T-helper 1 cell treated with Interleukin-12 subunit alpha and Interleukin-12 subunit beta and Interleukin-4 antibody, amounts not matched to agents 30 μg/mL and 1 μg/mL, for 36 hours (primary cell): ENCODE measurements around the gene RERE.
"Not testable (repeated sequence)": the region's sequence is repeated elsewhere in the genome, so short reads cannot be mapped to it uniquely, and the experiment has no call there.

ENCODE experiments used
- H3K27ac Mint-ChIP-seq: one replicate; pipeline ENCODE4 v1.8.0; 2021; ENCODE audit warnings: mild to moderate bottlenecking, mixed read lengths
- H3K27me3 Mint-ChIP-seq: one replicate; pipeline ENCODE4 v1.8.0; 2021; ENCODE audit warnings: low read depth, mixed read lengths
- H3K36me3 Mint-ChIP-seq: one replicate; pipeline ENCODE4 v1.8.0; 2021; ENCODE audit warnings: low read depth, mixed read lengths
- H3K4me1 Mint-ChIP-seq: one replicate; pipeline ENCODE4 v1.8.0; 2021; ENCODE audit warnings: low read depth, mixed read lengths
- H3K4me3 Mint-ChIP-seq: one replicate; pipeline ENCODE4 v1.8.0; 2021; ENCODE audit warnings: mild to moderate bottlenecking, moderate library complexity, mixed read lengths
- H3K9me3 Mint-ChIP-seq: one replicate; pipeline ENCODE4 v1.8.0; 2021; ENCODE audit warnings: mixed read lengths

RERE gene

GRCh38 chr1:8742022-8742924 is 75.2 kb downstream of the RERE start:
- no peaks in the 10 kb centered on the region for H3K27me3 Mint-ChIP-seq
- H3K9me3 Mint-ChIP-seq = peaks cover 27% of the 10 kb centered on the region
- peaks cover 15% of the 10 kb centered on the region for H3K36me3 Mint-ChIP-seq
- no peak overlapping the region for H3K27ac Mint-ChIP-seq
- no peak overlapping the region for H3K4me3 Mint-ChIP-seq
- H3K4me1 Mint-ChIP-seq = peaks cover 2% of the 10 kb centered on the region

- Mint-ChIP-seq H3K36me3 (peaks cover 15% of the 10 kb centered on the region), H3K4me1 (peaks cover 2% of the 10 kb centered on the region), H3K9me3 (peaks cover 27% of the 10 kb centered on the region), H3K27me3 (no peaks in the 10 kb centered on the region), H3K27ac (no peak overlapping the region), H3K4me3 (no peak overlapping the region)
Observed at GRCh38 chr1:8740034-8740449, 77.4 kb downstream of the RERE start.

GRCh38 chr1:8739377-8739776 is 78.1 kb downstream of the RERE start:
- no peak overlapping the region for H3K27ac Mint-ChIP-seq
- peaks cover 2% of the 10 kb centered on the region for H3K4me1 Mint-ChIP-seq
- H3K36me3 Mint-ChIP-seq = peaks cover 15% of the 10 kb centered on the region
- no peaks in the 10 kb centered on the region for H3K27me3 Mint-ChIP-seq
- H3K4me3 Mint-ChIP-seq = no peak overlapping the region
- H3K9me3 Mint-ChIP-seq = peaks cover 27% of the 10 kb centered on the region

DNA sequence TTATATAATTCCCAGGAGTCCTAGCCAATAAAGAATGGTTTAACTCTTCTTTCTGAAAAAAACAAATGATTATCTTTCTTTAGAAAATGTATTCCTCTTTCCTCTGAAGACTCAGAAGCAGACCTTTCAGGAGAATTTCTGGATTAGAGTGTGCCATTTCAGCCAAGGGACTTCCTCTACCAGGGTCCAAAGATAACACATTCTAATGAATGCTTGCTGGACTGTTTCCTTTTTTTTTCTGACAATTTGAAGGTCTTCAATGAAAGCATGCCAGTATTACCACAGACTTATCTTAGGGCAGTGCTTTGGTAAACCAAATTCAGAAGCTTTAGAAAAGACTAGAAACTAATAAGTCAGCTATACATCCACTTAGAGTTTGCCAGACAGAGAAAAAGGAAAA is 80.5 kb downstream of the RERE start:
- no peak overlapping the region for H3K4me3 Mint-ChIP-seq
- peaks cover 2% of the 10 kb centered on the region for H3K4me1 Mint-ChIP-seq
- peaks cover 32% of the 10 kb centered on the region for H3K9me3 Mint-ChIP-seq
- H3K27me3 Mint-ChIP-seq = no peaks in the 10 kb centered on the region
- H3K36me3 Mint-ChIP-seq = peaks cover 19% of the 10 kb centered on the region
- no peak overlapping the region for H3K27ac Mint-ChIP-seq

- no peaks in the 10 kb centered on the region for H3K27me3 Mint-ChIP-seq
- peaks cover 3% of the 10 kb centered on the region for H3K4me1 Mint-ChIP-seq
- peaks cover 13% of the 10 kb centered on the region for H3K36me3 Mint-ChIP-seq
- H3K27ac Mint-ChIP-seq = no peak overlapping the region
- no peak overlapping the region for H3K4me3 Mint-ChIP-seq
- peaks cover 25% of the 10 kb centered on the region for H3K9me3 Mint-ChIP-seq
Observed at GRCh38 chr1:8733484-8733883, 84.0 kb downstream of the RERE start.

DNA sequence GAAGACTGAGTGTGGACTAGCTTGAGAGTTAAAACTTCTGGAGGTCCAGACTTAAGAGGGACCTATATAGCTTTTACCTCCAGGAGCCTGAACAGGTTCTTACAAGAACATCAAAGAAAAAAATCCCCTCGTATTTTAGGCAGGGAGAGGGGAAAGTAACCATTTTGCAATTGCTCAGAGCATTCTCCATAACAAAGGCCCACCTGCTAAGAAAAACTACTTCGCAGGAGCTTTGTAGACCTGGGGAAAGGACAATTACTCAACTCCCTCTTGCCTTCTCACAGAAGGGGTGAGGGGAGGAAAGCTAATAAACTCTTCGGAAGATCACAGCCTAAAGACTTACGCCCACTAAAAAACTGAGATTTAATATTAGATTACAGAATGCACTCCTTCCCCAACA is 86.3 kb downstream of the RERE start:
- Mint-ChIP-seq H3K9me3 (peaks cover 18% of the 10 kb centered on the region), H3K4me1 (peaks cover 9% of the 10 kb centered on the region), H3K27me3 (no peaks in the 10 kb centered on the region), H3K4me3 (no peak overlapping the region), H3K36me3 (peaks cover 11% of the 10 kb centered on the region), H3K27ac (no peak overlapping the region)

DNA sequence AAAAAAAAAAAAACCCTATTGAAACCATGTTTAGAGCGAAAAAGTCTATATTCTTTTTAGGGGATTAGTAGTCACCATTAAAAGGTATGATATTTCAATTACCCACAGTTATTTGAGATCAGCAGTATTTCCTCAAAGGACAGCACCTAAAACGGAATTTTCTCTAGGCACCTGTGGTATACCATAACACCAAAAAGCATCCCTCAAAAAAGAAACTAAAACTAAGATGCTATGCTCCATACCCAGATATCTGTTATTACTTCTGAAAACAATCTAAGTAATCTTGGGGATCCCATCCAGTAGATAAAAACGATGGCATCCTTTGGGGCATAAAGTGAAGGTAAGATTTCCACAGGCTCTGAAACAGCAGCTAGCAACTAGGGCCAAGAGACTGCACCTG is 89.0 kb downstream of the RERE start:
- Mint-ChIP-seq H3K36me3 (peaks cover 11% of the 10 kb centered on the region), H3K27me3 (no peaks in the 10 kb centered on the region), H3K4me1 (peaks cover 14% of the 10 kb centered on the region), H3K4me3 (no peak overlapping the region), H3K27ac (peak overlapping the region; percentile 27), H3K9me3 (peaks cover 18% of the 10 kb centered on the region)

- no peak overlapping the region for H3K27ac Mint-ChIP-seq
- H3K4me1 Mint-ChIP-seq = peaks cover 18% of the 10 kb centered on the region
- H3K36me3 Mint-ChIP-seq = peaks cover 11% of the 10 kb centered on the region
- no peak overlapping the region for H3K4me3 Mint-ChIP-seq
- no peaks in the 10 kb centered on the region for H3K27me3 Mint-ChIP-seq
- peaks cover 18% of the 10 kb centered on the region for H3K9me3 Mint-ChIP-seq
Observed at GRCh38 chr1:8727809-8728213, 89.6 kb downstream of the RERE start.

GRCh38 chr1:8727316-8727715 is 90.1 kb downstream of the RERE start:
- not testable (repeated sequence) for H3K4me3 Mint-ChIP-seq, H3K27me3 Mint-ChIP-seq, H3K27ac Mint-ChIP-seq
- Mint-ChIP-seq H3K4me1 (peaks cover 19% of the 10 kb centered on the region), H3K36me3 (peaks cover 11% of the 10 kb centered on the region), H3K9me3 (peaks cover 17% of the 10 kb centered on the region)

- Mint-ChIP-seq H3K9me3 (peaks cover 12% of the 10 kb centered on the region), H3K4me1 (peaks cover 24% of the 10 kb centered on the region)
- not testable (repeated sequence) for H3K4me3 Mint-ChIP-seq, H3K27ac Mint-ChIP-seq, H3K36me3 Mint-ChIP-seq, H3K27me3 Mint-ChIP-seq
Observed at GRCh38 chr1:8726801-8727186, 90.6 kb downstream of the RERE start.

- no peaks in the 10 kb centered on the region for H3K9me3 Mint-ChIP-seq
- no peak overlapping the region for H3K27ac Mint-ChIP-seq
- H3K36me3 Mint-ChIP-seq = peaks cover 2% of the 10 kb centered on the region
- no peak overlapping the region for H3K4me3 Mint-ChIP-seq
- H3K4me1 Mint-ChIP-seq = peaks cover 27% of the 10 kb centered on the region
- H3K27me3 Mint-ChIP-seq = no peaks in the 10 kb centered on the region
Observed at GRCh38 chr1:8723010-8723409, 94.4 kb downstream of the RERE start.

DNA sequence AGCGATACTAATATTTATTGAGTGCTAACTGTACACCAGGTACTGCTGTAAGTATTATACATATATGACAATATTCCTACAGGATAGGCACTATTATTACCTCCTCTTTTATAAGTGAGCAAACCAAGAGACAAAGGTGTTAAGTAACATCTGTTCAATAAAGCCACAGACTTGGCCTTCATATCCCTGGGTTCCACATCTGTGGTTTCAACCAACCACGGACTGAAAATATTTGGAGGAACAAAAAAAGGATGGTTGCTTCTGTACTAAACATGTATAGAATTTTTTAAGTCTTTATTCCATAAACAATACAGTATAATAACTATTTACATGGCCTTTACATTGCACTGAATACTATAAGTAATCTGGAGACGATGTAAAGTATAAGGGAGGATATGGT is 95.1 kb downstream of the RERE start:
- H3K9me3 Mint-ChIP-seq = no peaks in the 10 kb centered on the region
- H3K4me3 Mint-ChIP-seq = no peak overlapping the region
- H3K36me3 Mint-ChIP-seq = peaks cover 2% of the 10 kb centered on the region
- H3K4me1 Mint-ChIP-seq = peaks cover 27% of the 10 kb centered on the region
- no peak overlapping the region for H3K27ac Mint-ChIP-seq
- no peaks in the 10 kb centered on the region for H3K27me3 Mint-ChIP-seq

- Mint-ChIP-seq H3K27ac (peak overlapping the region; percentile 0), H3K36me3 (peaks cover 2% of the 10 kb centered on the region), H3K9me3 (no peaks in the 10 kb centered on the region), H3K4me1 (peaks cover 27% of the 10 kb centered on the region), H3K4me3 (no peak overlapping the region), H3K27me3 (no peaks in the 10 kb centered on the region)
Observed at GRCh38 chr1:8721679-8722324, 95.6 kb downstream of the RERE start.

DNA sequence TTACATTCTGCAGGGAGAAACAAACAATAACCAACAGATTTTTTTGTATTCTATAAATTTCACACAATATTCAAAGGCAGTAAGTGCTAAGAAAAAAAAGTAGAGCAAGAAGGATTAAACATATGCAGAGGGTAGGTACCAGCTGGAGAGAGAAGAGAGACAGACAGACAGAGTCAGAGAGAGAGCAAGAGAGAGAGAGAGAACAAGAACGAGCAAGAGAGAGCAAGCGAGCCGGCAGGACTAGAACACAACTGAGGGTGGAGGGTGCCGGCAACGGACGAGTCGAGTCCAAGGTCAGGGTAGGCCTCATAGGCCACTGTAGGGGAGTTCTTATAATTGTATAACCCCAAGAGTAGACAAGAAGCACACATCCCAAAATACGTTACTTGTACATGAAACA is 97.1 kb downstream of the RERE start:
- Mint-ChIP-seq H3K27me3 (no peaks in the 10 kb centered on the region), H3K4me1 (peaks cover 24% of the 10 kb centered on the region), H3K36me3 (peaks cover 2% of the 10 kb centered on the region), H3K9me3 (no peaks in the 10 kb centered on the region), H3K27ac (no peak overlapping the region), H3K4me3 (no peak overlapping the region)

DNA sequence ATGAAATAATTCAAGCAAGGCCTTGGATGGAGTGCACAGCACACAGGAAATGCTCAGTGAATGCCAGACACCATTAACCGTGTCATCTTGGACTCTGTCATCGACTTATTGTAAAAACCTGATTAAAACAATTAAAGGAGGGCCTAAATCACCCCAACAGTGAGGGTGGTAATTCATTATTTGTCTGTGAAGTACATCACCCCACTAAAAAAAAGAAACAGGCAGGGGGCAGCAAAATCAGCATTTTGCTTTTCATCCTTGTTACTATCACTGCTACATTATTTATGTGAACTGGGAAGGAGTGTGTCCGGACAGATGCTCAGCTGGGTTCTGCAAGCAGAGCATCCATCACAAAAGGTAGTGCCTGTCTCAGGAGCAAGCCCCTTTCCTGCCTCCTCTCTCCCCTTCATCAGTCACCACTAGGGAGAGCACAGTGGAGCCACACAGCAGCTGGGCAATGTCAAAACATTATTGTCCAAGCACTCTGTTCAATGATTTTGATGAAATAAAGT is 98.5 kb downstream of the RERE start:
- no peaks in the 10 kb centered on the region for H3K9me3 Mint-ChIP-seq
- no peaks in the 10 kb centered on the region for H3K27me3 Mint-ChIP-seq
- H3K27ac Mint-ChIP-seq = no peak overlapping the region
- H3K4me1 Mint-ChIP-seq = peaks cover 27% of the 10 kb centered on the region
- peaks cover 5% of the 10 kb centered on the region for H3K36me3 Mint-ChIP-seq
- H3K4me3 Mint-ChIP-seq = no peak overlapping the region
